Stimulated activated CD4-positive, alpha-beta T cell treated with anti-CD3 and anti-CD28 coated beads, Interleukin-12 subunit alpha, Interleukin-12 subunit beta, amount 100 ng/mL, for 4 hours (primary cell): Measurements from ENCODE around the gene TET3.

Experiments used
- DNase-seq: peaks from one replicate; pipeline ENCODE4 v3.0.0-alpha.2; 2020

TET3 gene

GRCh38 chr2:74007121-74007520 lies 22.4 kb downstream of the TET3 start:
- no peak for DNase-seq

GRCh38 chr2:74007711-74008110 lies 23.0 kb downstream of the TET3 start:
- DNase-seq: no peak

- no peak for DNase-seq
Measured at GRCh38 chr2:74008761-74009395, 24.2 kb downstream of the TET3 start.

- no peak for DNase-seq
Measured at GRCh38 chr2:74009577-74009976, 24.9 kb downstream of the TET3 start.

- DNase-seq: no peak
Measured at GRCh38 chr2:74010087-74010541, 25.4 kb downstream of the TET3 start.

- DNase-seq: no peak
Measured at GRCh38 chr2:74011246-74011645, 26.5 kb downstream of the TET3 start.

GRCh38 chr2:74014813-74015212 lies 30.1 kb downstream of the TET3 start:
- no peak for DNase-seq

GRCh38 chr2:74017223-74017622 lies 32.5 kb downstream of the TET3 start:
- DNase-seq: no peak

GRCh38 chr2:74019516-74019915 lies 34.8 kb downstream of the TET3 start:
- DNase-seq: no peak

GRCh38 chr2:74020702-74021406 lies 36.1 kb downstream of the TET3 start:
- DNase-seq: no peak

- DNase-seq: no peak
Measured at GRCh38 chr2:74021407-74021755, 36.7 kb downstream of the TET3 start.

GRCh38 chr2:74024216-74024615 lies 39.5 kb downstream of the TET3 start:
- no peak for DNase-seq

- no peak for DNase-seq
Measured at GRCh38 chr2:74025971-74026612, 41.4 kb downstream of the TET3 start.

- no peak for DNase-seq
Measured at GRCh38 chr2:74026687-74027241, 42.1 kb downstream of the TET3 start.

- no peak for DNase-seq
Measured at GRCh38 chr2:74027496-74027895, 42.8 kb downstream of the TET3 start.

- DNase-seq: no peak
Measured at GRCh38 chr2:74028290-74028689, 43.6 kb downstream of the TET3 start.

- DNase-seq: no peak
Measured at GRCh38 chr2:74028741-74029140, 44.0 kb downstream of the TET3 start.

GRCh38 chr2:74029714-74030397 lies 45.1 kb downstream of the TET3 start:
- DNase-seq: no peak

GRCh38 chr2:74031221-74031620 lies 46.5 kb downstream of the TET3 start:
- no peak for DNase-seq

- no peak for DNase-seq
Measured at GRCh38 chr2:74031959-74032287, 47.2 kb downstream of the TET3 start.

- no peak for DNase-seq
Measured at GRCh38 chr2:74033375-74033774, 48.7 kb downstream of the TET3 start.
